Measurements from ENCODE around the gene SEC63. TPM values are rescaled to one million over a fixed set of nuclear protein-coding genes. Genes with fewer than 3 reads are reported as not detected.
"Not testable (repeated sequence)": the region's sequence is repeated elsewhere in the genome, so short reads cannot be mapped to it uniquely, and the experiment has no call there.

Gene SEC63
- total RNA-seq, 1 experiment from 2014 or later: 124 TPM

DNA sequence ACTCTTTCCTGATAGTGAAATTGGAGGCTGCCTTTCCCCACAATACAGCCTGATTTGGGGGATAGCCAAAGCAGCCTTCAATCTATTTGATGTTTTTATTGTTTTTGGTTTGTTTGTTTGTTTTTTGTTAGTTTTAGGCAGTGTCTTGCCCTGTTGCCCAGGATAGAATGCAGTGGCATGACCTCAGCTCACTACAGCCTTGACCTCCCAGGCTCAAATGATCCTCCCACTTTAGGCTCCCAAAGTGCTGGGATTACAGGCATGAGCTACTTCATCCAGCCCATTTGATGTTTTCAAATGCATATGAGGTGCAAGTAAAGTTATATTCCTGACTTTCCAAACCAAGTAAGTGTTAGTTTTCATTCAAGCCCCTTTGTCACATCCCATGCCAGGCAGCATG lies 41.3 kb upstream of the SEC63 start:
- intact Hi-C loops (cut with micrococcal nuclease; ENCODE audit: unreplicated experiment): no loop called here
- Mint-ChIP-seq H3K4me1 (ENCODE audit: low read depth, unreplicated experiment) (peaks cover 14% of the 10 kb centered on the region), H3K4me3 (ENCODE audit: unreplicated experiment) (no peak overlapping the region), H3K27me3 (ENCODE audit: insufficient read depth, unreplicated experiment) (no peaks in the 10 kb centered on the region), H3K27ac (ENCODE audit: unreplicated experiment) (no peak overlapping the region), H3K9me3 (ENCODE audit: unreplicated experiment) (no peaks in the 10 kb centered on the region), H3K36me3 (ENCODE audit: insufficient read depth, unreplicated experiment) (peaks cover 7% of the 10 kb centered on the region)
- Histone ChIP-seq H3K27me3 (replicated peaks; ENCODE audit: control insufficient read depth, insufficient read depth, low read length) (no peaks in the 10 kb centered on the region), H3K36me3 (ENCODE audit: control insufficient read depth, insufficient read depth, low read length) (no peaks in the 10 kb centered on the region), H3K4me3 (ENCODE audit: low read depth, low read length) (no peak overlapping the region), H3K9me3 (no peaks in the 10 kb centered on the region), H3K4me1 (peaks cover 29% of the 10 kb centered on the region)
- BruUV-seq (replicated peaks): no TSS peak
- ChIA-PET CTCF (no interaction called here), POLR2A (no interaction called here)
- no peak for DNase-seq
- TF ChIP-seq, protein P1, sequence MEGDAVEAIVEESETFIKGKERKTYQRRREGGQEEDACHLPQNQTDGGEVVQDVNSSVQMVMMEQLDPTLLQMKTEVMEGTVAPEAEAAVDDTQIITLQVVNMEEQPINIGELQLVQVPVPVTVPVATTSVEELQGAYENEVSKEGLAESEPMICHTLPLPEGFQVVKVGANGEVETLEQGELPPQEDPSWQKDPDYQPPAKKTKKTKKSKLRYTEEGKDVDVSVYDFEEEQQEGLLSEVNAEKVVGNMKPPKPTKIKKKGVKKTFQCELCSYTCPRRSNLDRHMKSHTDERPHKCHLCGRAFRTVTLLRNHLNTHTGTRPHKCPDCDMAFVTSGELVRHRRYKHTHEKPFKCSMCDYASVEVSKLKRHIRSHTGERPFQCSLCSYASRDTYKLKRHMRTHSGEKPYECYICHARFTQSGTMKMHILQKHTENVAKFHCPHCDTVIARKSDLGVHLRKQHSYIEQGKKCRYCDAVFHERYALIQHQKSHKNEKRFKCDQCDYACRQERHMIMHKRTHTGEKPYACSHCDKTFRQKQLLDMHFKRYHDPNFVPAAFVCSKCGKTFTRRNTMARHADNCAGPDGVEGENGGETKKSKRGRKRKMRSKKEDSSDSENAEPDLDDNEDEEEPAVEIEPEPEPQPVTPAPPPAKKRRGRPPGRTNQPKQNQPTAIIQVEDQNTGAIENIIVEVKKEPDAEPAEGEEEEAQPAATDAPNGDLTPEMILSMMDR (IDR thresholded peaks at IDR 0.05; ENCODE audit: insufficient read depth in 1 of 2, low read depth in 1 of 2, low read length in 1 of 2, severe bottlenecking in 1 of 2, unreplicated experiment in 1 of 2): no peak

DNA sequence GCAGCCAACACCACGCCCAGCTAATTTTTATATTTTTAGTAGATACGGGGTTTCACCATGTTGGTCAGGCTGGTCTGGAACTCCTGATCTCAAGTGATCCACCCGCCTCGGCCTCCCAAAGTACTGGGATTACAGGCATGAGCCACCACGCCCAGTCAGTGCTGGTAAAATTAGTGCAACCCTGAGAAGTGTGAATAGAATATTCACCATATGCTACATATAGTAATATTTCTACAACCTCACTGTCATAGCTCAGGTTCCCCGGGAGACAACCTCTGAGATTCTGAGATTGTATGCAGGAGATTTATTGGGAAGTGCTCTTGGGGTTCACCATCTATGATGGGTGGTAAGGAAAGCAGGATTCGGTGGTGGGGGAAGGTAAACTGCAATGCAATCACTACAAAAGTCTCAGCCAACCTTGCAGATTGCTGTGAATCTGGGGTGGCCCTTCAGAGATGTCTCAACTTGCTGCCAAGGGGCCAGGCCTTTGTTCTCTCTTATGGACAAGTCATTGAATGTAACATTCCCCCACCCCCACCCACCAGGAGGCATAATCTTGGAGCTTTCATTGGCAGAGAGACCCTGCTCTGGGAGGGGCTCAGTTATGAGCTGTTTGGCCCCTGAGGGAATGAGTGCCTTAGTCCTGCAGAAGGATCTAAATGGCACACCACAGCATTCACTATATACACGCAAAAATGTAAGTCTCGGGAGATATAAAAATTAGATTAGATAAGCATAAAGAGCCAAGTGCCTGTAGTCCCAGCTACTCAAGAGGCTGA lies 34.0 kb upstream of the SEC63 start:
- H3K27me3 Mint-ChIP-seq (ENCODE audit: insufficient read depth, unreplicated experiment): no peaks in the 10 kb centered on the region
- POLR2A ChIA-PET: interaction anchor here (0.7 kb wide), 1 partner anchor 249 kb away, joined by 5 read pairs; no protein-coding TSS in a partner anchor

DNA sequence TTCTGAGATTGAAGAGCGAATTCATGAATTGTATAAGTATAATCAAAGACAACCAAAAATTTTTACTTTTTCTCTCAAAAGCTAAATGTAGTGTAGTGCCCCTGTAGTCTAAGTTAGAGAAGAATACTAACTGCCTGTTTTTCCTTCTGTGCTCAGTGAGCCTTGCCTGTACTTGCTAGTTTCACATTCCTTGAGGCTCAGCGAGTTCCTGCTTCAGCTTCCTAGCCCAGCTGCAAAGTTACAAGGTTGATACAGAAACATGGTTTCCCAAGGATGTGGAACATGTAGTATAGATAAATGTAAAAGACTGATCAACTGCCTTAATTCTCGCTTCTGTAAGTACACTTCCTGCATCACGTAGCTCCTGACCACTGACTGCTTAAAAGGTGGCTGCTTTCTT lies 33.1 kb upstream of the SEC63 start:
- POLR2A ChIA-PET: no interaction called here
- H3K36me3 Mint-ChIP-seq (ENCODE audit: insufficient read depth, unreplicated experiment): no peaks in the 10 kb centered on the region

More for the DNA sequence above, 34.0 kb upstream of the SEC63 start:
- no peaks in the 10 kb centered on the region for H3K9me3 ChIP-seq
- no peak overlapping the region for H3K4me3 ChIP-seq (ENCODE audit: low read depth, low read length)
- peaks cover 9% of the 10 kb centered on the region; the same call in 1 of the 2 replicates for H3K4me1 ChIP-seq
- no peaks in the 10 kb centered on the region for H3K36me3 Mint-ChIP-seq (ENCODE audit: insufficient read depth, unreplicated experiment)
- no peaks in the 10 kb centered on the region for H3K27me3 ChIP-seq (replicated peaks; ENCODE audit: control insufficient read depth, insufficient read depth, low read length)
- H3K4me3 Mint-ChIP-seq (ENCODE audit: unreplicated experiment): no peak overlapping the region
- no peaks in the 10 kb centered on the region for H3K9me3 Mint-ChIP-seq (ENCODE audit: unreplicated experiment)
- H3K4me1 Mint-ChIP-seq (ENCODE audit: low read depth, unreplicated experiment): peaks cover 27% of the 10 kb centered on the region
- TF ChIP-seq, protein P1 (IDR thresholded peaks at IDR 0.05; ENCODE audit: insufficient read depth in 1 of 2, low read depth in 1 of 2, low read length in 1 of 2, severe bottlenecking in 1 of 2, unreplicated experiment in 1 of 2): no peak
- no peak for DNase-seq
- H3K36me3 ChIP-seq (ENCODE audit: control insufficient read depth, insufficient read depth, low read length): no peaks in the 10 kb centered on the region
- intact Hi-C loops (cut with micrococcal nuclease; ENCODE audit: unreplicated experiment): no loop called here
- BruUV-seq (replicated peaks): no TSS peak
- CTCF ChIA-PET: no interaction called here
- H3K27ac Mint-ChIP-seq (ENCODE audit: unreplicated experiment): no peak overlapping the region

GRCh38 chr6:107990587-107990986 lies 32.6 kb upstream of the SEC63 start:
- H3K27me3 Mint-ChIP-seq (ENCODE audit: insufficient read depth, unreplicated experiment); CTCF ChIA-PET: not testable (repeated sequence)

More for the DNA sequence above, 33.1 kb upstream of the SEC63 start:
- H3K9me3 ChIP-seq: no peaks in the 10 kb centered on the region
- H3K9me3 Mint-ChIP-seq (ENCODE audit: unreplicated experiment): no peaks in the 10 kb centered on the region
- no peak for DNase-seq
- CTCF ChIA-PET: no interaction called here
- peaks cover 27% of the 10 kb centered on the region for H3K4me1 Mint-ChIP-seq (ENCODE audit: low read depth, unreplicated experiment)
- intact Hi-C loops (cut with micrococcal nuclease; ENCODE audit: unreplicated experiment): no loop called here
- no peak overlapping the region for H3K27ac Mint-ChIP-seq (ENCODE audit: unreplicated experiment)
- H3K27me3 Mint-ChIP-seq (ENCODE audit: insufficient read depth, unreplicated experiment): no peaks in the 10 kb centered on the region
- no peaks in the 10 kb centered on the region for H3K27me3 ChIP-seq (replicated peaks; ENCODE audit: control insufficient read depth, insufficient read depth, low read length)
- TF ChIP-seq, protein P1 (IDR thresholded peaks at IDR 0.05; ENCODE audit: insufficient read depth in 1 of 2, low read depth in 1 of 2, low read length in 1 of 2, severe bottlenecking in 1 of 2, unreplicated experiment in 1 of 2): no peak
- H3K36me3 ChIP-seq (ENCODE audit: control insufficient read depth, insufficient read depth, low read length): no peaks in the 10 kb centered on the region
- H3K4me1 ChIP-seq: peaks cover 9% of the 10 kb centered on the region; the same call in 1 of the 2 replicates
- H3K4me3 Mint-ChIP-seq (ENCODE audit: unreplicated experiment): no peak overlapping the region
- no peak overlapping the region for H3K4me3 ChIP-seq (ENCODE audit: low read depth, low read length)
- BruUV-seq (replicated peaks): no TSS peak

More at GRCh38 chr6:107990587-107990986, 32.6 kb upstream of the SEC63 start:
- H3K27ac Mint-ChIP-seq (ENCODE audit: unreplicated experiment); H3K4me1 ChIP-seq; H3K9me3 ChIP-seq; H3K9me3 Mint-ChIP-seq (ENCODE audit: unreplicated experiment); intact Hi-C loops (cut with micrococcal nuclease; ENCODE audit: unreplicated experiment); H3K4me3 Mint-ChIP-seq (ENCODE audit: unreplicated experiment); H3K36me3 ChIP-seq (ENCODE audit: control insufficient read depth, insufficient read depth, low read length); DNase-seq; H3K4me3 ChIP-seq (ENCODE audit: low read depth, low read length); POLR2A ChIA-PET; BruUV-seq (replicated peaks); H3K27me3 ChIP-seq (replicated peaks; ENCODE audit: control insufficient read depth, insufficient read depth, low read length); H3K36me3 Mint-ChIP-seq (ENCODE audit: insufficient read depth, unreplicated experiment): not testable (repeated sequence)
- H3K4me1 Mint-ChIP-seq (ENCODE audit: low read depth, unreplicated experiment): peaks cover 27% of the 10 kb centered on the region
